SIG-M5 (cell line): ENCODE results near the gene ARMC2.
"Not testable (repeated sequence)": the region's sequence is repeated elsewhere in the genome, so short reads cannot be mapped to it uniquely, and the experiment has no call there.

Experiments
- DNase-seq: peaks from one replicate; lab custom pipeline; 2025; lab: John Stamatoyannopoulos, UW

ARMC2 gene

GRCh38 chr6:108952776-108953486, 104.7 kb downstream of the ARMC2 start:
- DNase-seq = no peak

GRCh38 chr6:108953681-108954080, 105.5 kb downstream of the ARMC2 start:
- DNase-seq = no peak

GRCh38 chr6:108955329-108955949, 107.2 kb downstream of the ARMC2 start:
- no peak for DNase-seq

GRCh38 chr6:108957221-108957620, 109.0 kb downstream of the ARMC2 start:
- no peak for DNase-seq

GRCh38 chr6:108958900-108959770, 110.9 kb downstream of the ARMC2 start:
- no peak for DNase-seq

GRCh38 chr6:108959972-108960582, 111.9 kb downstream of the ARMC2 start:
- no peak for DNase-seq

GRCh38 chr6:108960601-108961000, 112.4 kb downstream of the ARMC2 start:
- no peak for DNase-seq

GRCh38 chr6:108961077-108961476, 112.9 kb downstream of the ARMC2 start:
- DNase-seq = no peak

GRCh38 chr6:108961985-108962384, 113.8 kb downstream of the ARMC2 start:
- no peak for DNase-seq

- DNase-seq = no peak
Observed at GRCh38 chr6:108966251-108966650, 118.0 kb downstream of the ARMC2 start.

- peak; percentile 48 for DNase-seq
Observed at GRCh38 chr6:108966855-108967755, 118.9 kb downstream of the ARMC2 start.

GRCh38 chr6:108968325-108969316, 120.4 kb downstream of the ARMC2 start:
- peak; percentile 59 for DNase-seq

GRCh38 chr6:108969776-108970175, 121.6 kb downstream of the ARMC2 start:
- no peak for DNase-seq

- DNase-seq = no peak
Observed at GRCh38 chr6:108974201-108974600, 126.0 kb downstream of the ARMC2 start.

GRCh38 chr6:108978638-108979037, 130.4 kb downstream of the ARMC2 start:
- DNase-seq = not testable (repeated sequence)

GRCh38 chr6:108982154-108983113, 134.2 kb downstream of the ARMC2 start:
- no peak for DNase-seq

GRCh38 chr6:108983151-108983550, 134.9 kb downstream of the ARMC2 start:
- no peak for DNase-seq

GRCh38 chr6:108985301-108985700, 137.1 kb downstream of the ARMC2 start:
- DNase-seq = no peak

- DNase-seq = no peak
Observed at GRCh38 chr6:108987156-108987555, 138.9 kb downstream of the ARMC2 start.
